Epidermal melanocyte (primary cell): ENCODE data around the gene SMARCA4.
"Not testable (repeated sequence)": the region's sequence is repeated elsewhere in the genome, so short reads cannot be mapped to it uniquely, and the experiment has no call there.

Experiments
- DNase-seq: peaks from one replicate; pipeline ENCODE4 v3.0.0; 2011; ENCODE audit warnings: low spot score; ENCODE audit not compliant: insufficient read length

SMARCA4 gene

GRCh38 chr19:11064831-11065303 is 104.0 kb downstream of the SMARCA4 start:
- DNase-seq = peak; percentile 7

- DNase-seq = peak; percentile 9
Measured at GRCh38 chr19:11066326-11066725, 105.5 kb downstream of the SMARCA4 start.

- peak; percentile 8 for DNase-seq
Measured at GRCh38 chr19:11067356-11068113, 106.7 kb downstream of the SMARCA4 start.

GRCh38 chr19:11069561-11069960 is 108.7 kb downstream of the SMARCA4 start:
- no peak for DNase-seq

- DNase-seq = no peak
Measured at GRCh38 chr19:11070123-11070522, 109.3 kb downstream of the SMARCA4 start.

GRCh38 chr19:11073568-11073967 is 112.7 kb downstream of the SMARCA4 start:
- no peak for DNase-seq

GRCh38 chr19:11076792-11077191 is 116.0 kb downstream of the SMARCA4 start:
- not testable (repeated sequence) for DNase-seq

- DNase-seq = no peak
Measured at GRCh38 chr19:11078893-11079292, 118.1 kb downstream of the SMARCA4 start.

GRCh38 chr19:11079999-11080398 is 119.2 kb downstream of the SMARCA4 start:
- DNase-seq = no peak

GRCh38 chr19:11087870-11088505 is 127.2 kb downstream of the SMARCA4 start:
- DNase-seq = no peak

- DNase-seq = no peak
Measured at GRCh38 chr19:11088506-11089253, 127.8 kb downstream of the SMARCA4 start.

- peak; percentile 54 for DNase-seq
Measured at GRCh38 chr19:11089254-11090013, 128.6 kb downstream of the SMARCA4 start, which contains the start of gene LDLR. Gene LDLR (plus strand): TSS chr19:11089463. CDS start chr19:11089549, 86 bp downstream.

- DNase-seq = not testable (repeated sequence)
Measured at GRCh38 chr19:11090014-11090263, 129.1 kb downstream of the SMARCA4 start.

GRCh38 chr19:11090264-11090996 is 129.6 kb downstream of the SMARCA4 start:
- peak; percentile 79 for DNase-seq

GRCh38 chr19:11090997-11091702 is 130.3 kb downstream of the SMARCA4 start:
- DNase-seq = no peak

- no peak for DNase-seq
Measured at GRCh38 chr19:11091703-11092153, 130.9 kb downstream of the SMARCA4 start.

- DNase-seq = no peak
Measured at GRCh38 chr19:11092181-11092538, 131.3 kb downstream of the SMARCA4 start.

GRCh38 chr19:11093689-11094238 is 132.9 kb downstream of the SMARCA4 start:
- no peak for DNase-seq

- DNase-seq = no peak
Measured at GRCh38 chr19:11094520-11094894, 133.7 kb downstream of the SMARCA4 start.
